Measurements from ENCODE around the gene MRPL18. TPM values are rescaled to one million over a fixed set of nuclear protein-coding genes. Genes with fewer than 3 reads are reported as not detected.

The MRPL18 gene
- total and polyA plus RNA-seq, 2 of the 4 experiments (the other 2 are of a cell fraction): 53.4 to 56.8 TPM

- no peak for DNase-seq
- BruUV-seq (replicated peaks): no TSS peak
- dilution Hi-C loops (cut with HindIII; ENCODE audit: low sequenced_read_pairs, unreplicated experiment): no loop called here
Measured at GRCh38 chr6:159800141-159800865, 10.0 kb downstream of the MRPL18 start, which contains the start of gene PNLDC1. Gene PNLDC1, plus strand, starts transcription at chr6:159800276. Its CDS starts 32 bp downstream, at chr6:159800308.

More at GRCh38 chr6:159800141-159800865, 10.0 kb downstream of the MRPL18 start, which contains the start of gene PNLDC1:
- H3K4me3 ChIP-seq (ENCODE audit: insufficient read depth, low read depth, low read length): no peak within 1 kb of the TSS
- H2BK120ac ChIP-seq (ENCODE audit: low read depth, low read length): no peak within 1 kb of the TSS
- H3K14ac ChIP-seq (replicated peaks; ENCODE audit: low read depth, low read length): no peak within 1 kb of the TSS
- H3K36me3 ChIP-seq (ENCODE audit: control insufficient read depth, insufficient read depth, low read length): peaks cover 23% of the 10 kb centered on the region
- H3K9me1 ChIP-seq (ENCODE audit: insufficient read depth, low read length): no peaks in the 10 kb centered on the region; the same call in 1 of the 2 replicates
- no peak within 1 kb of the TSS for H2BK5ac ChIP-seq (ENCODE audit: low read depth, low read length, poor library complexity, severe bottlenecking)
- no peak within 1 kb of the TSS for H4K8ac ChIP-seq (ENCODE audit: low read depth in 2 of 2, low read length in 2 of 2)
- H2BK20ac ChIP-seq (ENCODE audit: low read depth, low read length): no peak within 1 kb of the TSS
- no peak within 1 kb of the TSS for H3K23ac ChIP-seq (ENCODE audit: low read depth, low read length)
- no peak within 1 kb of the TSS for H4K5ac ChIP-seq (ENCODE audit: low read depth, low read length)
- CTCF ChIA-PET: no interaction called here
- no peak within 1 kb of the TSS for H2AFZ ChIP-seq (replicated peaks; ENCODE audit: low read length, poor library complexity)
- no peak; the same call in 1 of the 2 replicates for ATAC-seq (ENCODE audit: low read depth)
- H2AK9ac ChIP-seq (replicated peaks; ENCODE audit: low read depth, low read length, poor library complexity): peak within 1 kb of the TSS; percentile 9
- H3K56ac ChIP-seq (ENCODE audit: extremely low read depth, insufficient read depth, low read length): no peak within 1 kb of the TSS
- no peaks in the 10 kb centered on the region for H3K27me3 ChIP-seq (ENCODE audit: control insufficient read depth, insufficient read depth, low read length)
- intact Hi-C loops (cut with micrococcal nuclease) (no loop called here), in situ Hi-C loops (cut with MboI; ENCODE audit: low sequenced_read_pairs) (loop anchor here (25.0 kb wide), 1 partner anchor 613 kb away; no protein-coding TSS in a partner anchor)
- POLR2A ChIA-PET (ENCODE audit: unreplicated experiment): no interaction called here
- H3K18ac ChIP-seq (ENCODE audit: low read depth, low read length): no peak within 1 kb of the TSS
- no peak within 1 kb of the TSS for H3K9ac ChIP-seq (ENCODE audit: low read depth, low read length)
- H3K9me3 ChIP-seq (ENCODE audit: control insufficient read depth, insufficient read depth, low read length): no peaks in the 10 kb centered on the region
- peaks cover 10% of the 10 kb centered on the region; the same call in 1 of the 2 replicates for H4K20me1 ChIP-seq (ENCODE audit: insufficient read depth, low read length)
- H4K91ac ChIP-seq (ENCODE audit: insufficient read depth, low read depth, low read length): no peak within 1 kb of the TSS
- H3K4me2 ChIP-seq (ENCODE audit: low read depth, low read length): no peak within 1 kb of the TSS
- H2AK5ac ChIP-seq (ENCODE audit: low read depth, low read length): no peak within 1 kb of the TSS
- peaks cover 5 to 6% of the 10 kb centered on the region in 2 experiments; a peak in 2 of 4 replicates for H3K79me1 ChIP-seq (ENCODE audit: low read depth in 1 of 2, low read length in 2 of 2)
- no peak within 1 kb of the TSS for H3K27ac ChIP-seq (ENCODE audit: insufficient read depth, low read length)
- WGBS, 2 experiments (ENCODE audit: extremely low coverage in 2 of 2, insufficient read length in 1 of 2): 95% methylated on average over 24 of the region's 50 CpGs; no CpG with 5 or more reads in 1 of the 2 experiments
- no peak within 1 kb of the TSS for H2BK15ac ChIP-seq (ENCODE audit: low read depth, low read length)
- TF ChIP-seq ELK1 (IDR thresholded peaks at IDR 0.05; ENCODE audit: borderline replicate concordance, low read depth, low read length): no peak
- no peak for TF ChIP-seq USF2 (IDR thresholded peaks at IDR 0.05; ENCODE audit: low read depth, low read length)
- TF ChIP-seq RFX5 (IDR thresholded peaks at IDR 0.05; ENCODE audit: low read depth, low read length): no peak
- TF ChIP-seq NFE2L2 (IDR thresholded peaks at IDR 0.05; ENCODE audit: low read depth, low read length): no peak
- TF ChIP-seq FOS (IDR thresholded peaks at IDR 0.05; ENCODE audit: low read depth, low read length): no peak
- TF ChIP-seq MAZ (IDR thresholded peaks at IDR 0.05; ENCODE audit: borderline replicate concordance, low read depth, low read length): no peak
- TF ChIP-seq BHLHE40 (IDR thresholded peaks at IDR 0.05; ENCODE audit: low read depth, low read length): no peak
- no peak for TF ChIP-seq RAD21 (IDR thresholded peaks at IDR 0.05; ENCODE audit: low read length)
- TF ChIP-seq CEBPB (IDR thresholded peaks at IDR 0.05; ENCODE audit: low read depth, low read length): no peak
- no peak for TF ChIP-seq CTCF (conservative IDR thresholded peaks at IDR 0.05; ENCODE audit: low read depth, low read length)
- no peak within 1 kb of the TSS for H3K4ac ChIP-seq (ENCODE audit: low read depth, low read length)
- H3K4me1 ChIP-seq (ENCODE audit: control insufficient read depth, insufficient read depth, low read length): no peaks in the 10 kb centered on the region; the same call in 1 of the 2 replicates
